Psoas muscle (tissue), 8 donors: Measurements from ENCODE around the gene COL20A1. TPM values are rescaled to one million over a fixed set of nuclear protein-coding genes. Genes with fewer than 3 reads are reported as not detected.

Source experiments
- ATAC-seq, 4 donors: fragments of 200-7000 bp; cut with Tn5 transposase; one replicate each; pipeline ENCODE4 v1.9.1; 2020; ENCODE audit warnings: moderate library complexity in 3 of 4, mild to moderate bottlenecking in 2 of 4
- DNase-seq, 2 donors: peaks; one replicate each; pipeline ENCODE4 v3.0.0-alpha.2; 2020
- H3K27ac ChIP-seq: fragments of 200-600 bp; one replicate; pipeline ENCODE4 v1.8.0; 2022
- H3K27me3 ChIP-seq, 3 donors: fragments of 200-600 bp in 1 of 3; one replicate each; pipeline versions ENCODE4 v1.6.1 to v1.8.0; 2013 to 2022; ENCODE audit warnings: low read length in 2 of 3, mild to moderate bottlenecking in 2 of 3, moderate library complexity in 1 of 3; ENCODE audit not compliant: insufficient read depth in 3 of 3
- H3K36me3 ChIP-seq, 2 donors: fragments of 200-600 bp in 1 of 2; one replicate each; pipeline versions ENCODE4 v1.6.1 to v1.8.0; 2013 to 2022; ENCODE audit warnings: low read depth in 1 of 2, mild to moderate bottlenecking in 1 of 2, moderate library complexity in 1 of 2; ENCODE audit not compliant: insufficient read depth in 1 of 2
- H3K4me1 ChIP-seq: fragments of 200-600 bp; one replicate; pipeline ENCODE4 v1.8.0; 2022
- H3K4me3 ChIP-seq: fragments of 200-600 bp; one replicate; pipeline ENCODE4 v1.8.0; 2022; ENCODE audit warnings: mild to moderate bottlenecking
- H3K9me3 ChIP-seq: fragments of 200-600 bp; one replicate; pipeline ENCODE4 v1.8.0; 2022
- CTCF ChIP-seq: fragments of 200-600 bp; IDR thresholded peaks from one replicate; pipeline ENCODE4 v1.8.0; 2022; ENCODE audit warnings: antibody characterized with exemption
- WGBS, 3 donors: extraction: QIAGEN DNeasy Blood & Tissue Kit; methylation state at CpG; one replicate each; pipeline versions ENCODE4 v1.1.6 to v1.1.7; 2013; 5-methylcytosine and 5-hydroxymethylcytosine counted together
- intact Hi-C, 2 donors: fragments of 100-400 bp; cut with DNase I; formaldehyde crosslinking; loops; one replicate each; pipeline versions ENCODE4 v1.11.0 to v1.14.2; 2022
- polyA plus RNA-seq, 3 donors: library from polyadenylated mRNA; stranded (reverse); fragments of 200-250 nt; gene quantifications; one replicate each; pipeline ENCODE4 v1.2.3, GENCODE V29; 2013
- total RNA-seq, 4 donors: library from RNA; stranded (reverse); fragmentation: NEBNext Ultra II Directional in 2 of 4; extraction: Animal tissue kit (Norgen Biotek cat#: 25700) in 2 of 4; gene quantifications; one replicate each; pipeline versions ENCODE4 v1.2.1 to v1.2.4, GENCODE V29; 2021 to 2023
- donor health status: healthy with polysubstance abuse.
- donor health status: DM: no; HTN: no; CAD: no; lungs with moderate emphysema.
- donor health status: Bipolar disorder and iron deficiency.
- donor health status: healthy.
- donor health status: DM: yes; HTN: yes; CAD: no.
- donor health status: DM: no; HTN: no; CAD: no.
- donor health status: DM: no; HTN: no; CAD: no.
- donor health status: DM: yes; HTN: yes; CAD: no.

The COL20A1 gene
- total and polyA plus RNA-seq, 7 donors, result 0.08 to 0.09 TPM; not detected in 5

- intact Hi-C loops, result no loop called here
- no peaks in the 10 kb centered on the region for H3K36me3 ChIP-seq
- no peak overlapping the region for H3K27ac ChIP-seq
- DNase-seq (peak; percentile 8 to 40), ATAC-seq (no peak)
- no peaks in the 10 kb centered on the region for H3K9me3 ChIP-seq
- H3K4me3 ChIP-seq, result no peak overlapping the region
- WGBS, 3 donors, result 59 to 67% (median 60%) methylated on average over 18 to 25 of the region's 25 CpGs
- no peak for TF ChIP-seq CTCF
- peaks cover 0 to 38% (median 10%) of the 10 kb centered on the region in 3 donors for H3K27me3 ChIP-seq
- no peaks in the 10 kb centered on the region for H3K4me1 ChIP-seq
These were observed 20.5 kb downstream of the COL20A1 start for GRCh38 chr20:63313349-63314014.

GRCh38 chr20:63314015-63314471, 21.1 kb downstream of the COL20A1 start:
- TF ChIP-seq CTCF, result no peak
- Histone ChIP-seq H3K4me3 (no peak overlapping the region), H3K27ac (no peak overlapping the region), H3K27me3 (peaks cover 0 to 32% (median 7%) of the 10 kb centered on the region in 3 donors), H3K36me3 (no peaks in the 10 kb centered on the region), H3K4me1 (no peaks in the 10 kb centered on the region), H3K9me3 (no peaks in the 10 kb centered on the region)
- intact Hi-C loops, result no loop called here
- DNase-seq (peak; percentile 11 to 41), ATAC-seq (no peak)
- 45 to 57% (median 54%) methylated on average over 7 to 9 of the region's 9 CpGs for WGBS, 3 donors

GRCh38 chr20:63314566-63315239, 21.7 kb downstream of the COL20A1 start:
- H3K36me3 ChIP-seq, result no peaks in the 10 kb centered on the region
- no peak overlapping the region for H3K4me3 ChIP-seq
- 83 to 88% (median 87%) methylated on average over 21 of the region's 21 CpGs for WGBS, 3 donors
- TF ChIP-seq CTCF, result no peak
- no peak overlapping the region for H3K27ac ChIP-seq
- DNase-seq (peak; percentile 7 to 48), ATAC-seq (no peak)
- no peaks in the 10 kb centered on the region for H3K4me1 ChIP-seq
- intact Hi-C loops, result no loop called here
- no peaks in the 10 kb centered on the region for H3K9me3 ChIP-seq
- H3K27me3 ChIP-seq, result peaks cover 0 to 31% (median 4%) of the 10 kb centered on the region in 3 donors

GRCh38 chr20:63315240-63315689, 22.3 kb downstream of the COL20A1 start:
- peaks cover 0 to 33% (median 3%) of the 10 kb centered on the region in 3 donors for H3K27me3 ChIP-seq
- no peak for TF ChIP-seq CTCF
- intact Hi-C loops, result no loop called here
- no peak overlapping the region for H3K4me3 ChIP-seq
- ATAC-seq (no peak), DNase-seq (peak; percentile 11 to 39)
- no peaks in the 10 kb centered on the region for H3K36me3 ChIP-seq
- no peaks in the 10 kb centered on the region for H3K4me1 ChIP-seq
- 47 to 56% (median 51%) methylated on average over 14 to 15 of the region's 15 CpGs for WGBS, 3 donors
- H3K9me3 ChIP-seq, result no peaks in the 10 kb centered on the region
- no peak overlapping the region for H3K27ac ChIP-seq
